ENCODE results near the gene PDCD4.

DNA sequence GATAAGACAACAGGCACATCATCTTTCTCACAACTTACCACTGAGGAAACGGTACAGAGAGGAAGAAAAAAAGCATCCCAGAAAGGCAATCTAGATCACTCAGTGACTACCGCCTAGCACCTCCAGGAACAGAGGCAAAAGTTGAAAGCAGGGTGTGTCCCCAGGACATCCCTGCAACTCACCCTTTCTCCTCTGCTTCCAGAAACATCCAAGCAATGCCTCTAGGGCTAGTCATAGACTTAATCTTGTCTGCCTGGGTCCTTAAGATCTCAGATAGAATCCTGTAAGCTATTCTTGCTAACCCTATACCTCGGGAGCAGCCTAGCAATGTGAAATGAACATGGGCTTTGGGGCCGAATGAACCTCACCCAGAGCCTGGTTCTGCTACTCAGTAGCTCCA lies 18.8 kb upstream of the PDCD4 start:
- TF ChIP-seq, protein P1, sequence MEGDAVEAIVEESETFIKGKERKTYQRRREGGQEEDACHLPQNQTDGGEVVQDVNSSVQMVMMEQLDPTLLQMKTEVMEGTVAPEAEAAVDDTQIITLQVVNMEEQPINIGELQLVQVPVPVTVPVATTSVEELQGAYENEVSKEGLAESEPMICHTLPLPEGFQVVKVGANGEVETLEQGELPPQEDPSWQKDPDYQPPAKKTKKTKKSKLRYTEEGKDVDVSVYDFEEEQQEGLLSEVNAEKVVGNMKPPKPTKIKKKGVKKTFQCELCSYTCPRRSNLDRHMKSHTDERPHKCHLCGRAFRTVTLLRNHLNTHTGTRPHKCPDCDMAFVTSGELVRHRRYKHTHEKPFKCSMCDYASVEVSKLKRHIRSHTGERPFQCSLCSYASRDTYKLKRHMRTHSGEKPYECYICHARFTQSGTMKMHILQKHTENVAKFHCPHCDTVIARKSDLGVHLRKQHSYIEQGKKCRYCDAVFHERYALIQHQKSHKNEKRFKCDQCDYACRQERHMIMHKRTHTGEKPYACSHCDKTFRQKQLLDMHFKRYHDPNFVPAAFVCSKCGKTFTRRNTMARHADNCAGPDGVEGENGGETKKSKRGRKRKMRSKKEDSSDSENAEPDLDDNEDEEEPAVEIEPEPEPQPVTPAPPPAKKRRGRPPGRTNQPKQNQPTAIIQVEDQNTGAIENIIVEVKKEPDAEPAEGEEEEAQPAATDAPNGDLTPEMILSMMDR (IDR thresholded peaks at IDR 0.05; ENCODE audit: low read length): no peak
- TF ChIP-seq EZH2phosphoT487 (IDR thresholded peaks at IDR 0.05; ENCODE audit: low read length): no peak
- TF ChIP-seq EZH2 (optimal IDR thresholded peaks at IDR 0.05; ENCODE audit: low read depth, low read length): no peak

Measured in MM.1S (cell line).